BLaER1 treated with 17β-estradiol and CSF1 and Interleukin-3, amounts not matched to agents 10 nM and 100 nM (cell line): ENCODE data around the gene TH.

Source experiments
- H3K27ac ChIP-seq, 11 experiments: shearing (Covaris generic); formaldehyde crosslinking; 2 replicates each; pipeline ENCODE4 v1.8.1; 2022
- H3K27me3 ChIP-seq, 11 experiments: shearing (Covaris generic); formaldehyde crosslinking; 2 replicates each; pipeline ENCODE4 v1.8.1; 2022
- H3K36me3 ChIP-seq, 11 experiments: shearing (Covaris generic); formaldehyde crosslinking; 2 replicates each; pipeline ENCODE4 v1.8.1; 2022
- H3K4me1 ChIP-seq, 10 experiments: shearing (Covaris generic); formaldehyde crosslinking; 2 replicates each; pipeline ENCODE4 v1.8.1; 2022
- H3K4me2 ChIP-seq, 11 experiments: shearing (Covaris generic); formaldehyde crosslinking; 2 replicates each; pipeline ENCODE4 v1.8.1; 2022
- H3K4me3 ChIP-seq, 10 experiments: shearing (Covaris generic); formaldehyde crosslinking; 2 replicates each; pipeline ENCODE4 v1.8.1; 2022
- H3K9ac ChIP-seq, 11 experiments: shearing (Covaris generic); formaldehyde crosslinking; 2 replicates each; pipeline ENCODE4 v1.8.1; 2022
- H3K9me3 ChIP-seq, 11 experiments: shearing (Covaris generic); formaldehyde crosslinking; replicated peaks in 1 of 11; 2 replicates each; pipeline ENCODE4 v1.8.1; 2022
- H4K20me1 ChIP-seq, 11 experiments: shearing (Covaris generic); formaldehyde crosslinking; 2 replicates each; pipeline ENCODE4 v1.8.1; 2022
- Cebpa-rat ChIP-seq, 11 experiments: shearing (Covaris generic); IDR thresholded peaks; 2 replicates each; pipeline ENCODE4 v1.8.1; 2022

Gene TH

DNA sequence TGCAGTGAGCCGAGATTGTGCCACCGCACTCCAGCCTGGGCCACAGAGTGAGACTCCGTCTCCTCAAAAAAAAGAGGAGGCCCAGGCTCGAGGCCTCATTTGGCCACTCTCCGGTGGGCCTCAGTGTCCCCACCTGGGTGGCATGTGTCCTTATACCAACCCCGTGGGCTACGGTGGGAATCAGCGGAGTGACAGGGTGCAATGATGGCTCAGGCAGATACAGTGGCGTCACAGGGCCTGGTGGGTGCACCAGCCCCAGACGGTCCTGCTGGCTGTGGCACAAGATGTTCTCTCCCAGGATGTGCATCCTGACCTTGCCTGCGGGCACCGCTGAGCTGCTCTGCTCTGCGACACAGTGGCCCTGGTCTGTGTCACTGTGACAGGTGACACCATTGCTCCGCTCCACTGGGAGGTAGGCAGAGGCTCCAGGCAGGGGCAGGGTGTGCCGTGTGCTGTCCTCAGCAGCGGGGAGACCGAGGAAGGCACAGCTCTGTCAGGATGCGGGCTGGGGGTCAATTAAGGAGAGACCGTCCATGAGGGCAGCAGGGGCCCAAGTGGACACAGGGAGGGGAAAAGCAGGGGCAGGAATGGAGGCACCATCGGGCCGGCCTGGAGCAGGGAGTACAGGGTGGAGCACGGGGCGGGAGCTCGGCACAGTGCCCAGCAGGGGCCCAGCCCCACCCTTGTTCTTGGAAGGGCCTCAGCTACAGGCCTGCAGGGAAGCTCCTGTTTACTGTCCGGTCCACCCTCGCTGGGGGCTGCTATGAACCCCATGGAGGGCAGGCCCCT is 21.7 kb upstream of the TH start:
- H3K4me2 ChIP-seq: no peak overlapping the region
- no peaks in the 10 kb centered on the region for H3K9me3 ChIP-seq
- no peaks in the 10 kb centered on the region for H3K36me3 ChIP-seq
- H4K20me1 ChIP-seq: peaks cover 0 to 2% (median 0%) of the 10 kb centered on the region in 11 experiments; a peak in 1 of 22 replicates
- no peak overlapping the region for H3K9ac ChIP-seq
- peaks cover 35 to 61% (median 47%) of the 10 kb centered on the region in 10 experiments for H3K4me1 ChIP-seq
- TF ChIP-seq Cebpa-rat (IDR thresholded peaks at IDR 0.05): no peak
- no peak overlapping the region for H3K27ac ChIP-seq
- peaks cover 0 to 15% (median 12%) of the 10 kb centered on the region in 11 experiments; a peak in 14 of 22 replicates for H3K27me3 ChIP-seq
- no peak overlapping the region for H3K4me3 ChIP-seq

DNA sequence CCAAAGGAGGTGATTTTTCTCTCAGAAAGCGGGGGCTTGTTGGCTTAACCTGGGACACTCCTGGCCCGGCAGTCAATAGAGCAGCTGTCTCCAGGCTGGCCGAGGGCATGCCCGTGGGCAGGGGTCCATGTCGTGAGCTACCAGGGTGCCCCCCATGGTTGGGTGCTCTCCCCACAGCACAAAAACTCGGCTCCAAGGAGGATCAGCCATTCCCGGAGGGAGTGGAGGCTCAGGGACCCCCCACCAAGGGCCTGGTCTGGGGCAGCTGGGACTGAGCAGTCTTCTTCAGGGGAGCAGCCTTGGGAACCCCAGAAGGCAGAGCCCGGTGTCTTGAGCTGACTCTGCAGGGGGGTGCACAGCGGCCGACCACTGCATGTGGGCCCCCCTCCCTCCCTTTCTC is 20.8 kb upstream of the TH start:
- Histone ChIP-seq H3K4me2 (peak overlapping the region in 9 of 11 experiments; percentile 55 to 73 (median 68); a peak in 10 of 22 replicates), H3K4me1 (peaks cover 28 to 53% (median 39%) of the 10 kb centered on the region in 10 experiments), H4K20me1 (no peaks in the 10 kb centered on the region; a peak in 1 of 22 replicates), H3K36me3 (no peaks in the 10 kb centered on the region), H3K9ac (peak overlapping the region in 1 of 11 experiments; percentile 2; a peak in 1 of 22 replicates), H3K4me3 (no peak overlapping the region), H3K9me3 (no peaks in the 10 kb centered on the region), H3K27ac (peak overlapping the region in 5 of 11 experiments; percentile 76 to 83 (median 80); a peak in 5 of 22 replicates), H3K27me3 (peaks cover 0 to 15% (median 12%) of the 10 kb centered on the region in 11 experiments; a peak in 14 of 22 replicates)
- no peak for TF ChIP-seq Cebpa-rat (IDR thresholded peaks at IDR 0.05)

DNA sequence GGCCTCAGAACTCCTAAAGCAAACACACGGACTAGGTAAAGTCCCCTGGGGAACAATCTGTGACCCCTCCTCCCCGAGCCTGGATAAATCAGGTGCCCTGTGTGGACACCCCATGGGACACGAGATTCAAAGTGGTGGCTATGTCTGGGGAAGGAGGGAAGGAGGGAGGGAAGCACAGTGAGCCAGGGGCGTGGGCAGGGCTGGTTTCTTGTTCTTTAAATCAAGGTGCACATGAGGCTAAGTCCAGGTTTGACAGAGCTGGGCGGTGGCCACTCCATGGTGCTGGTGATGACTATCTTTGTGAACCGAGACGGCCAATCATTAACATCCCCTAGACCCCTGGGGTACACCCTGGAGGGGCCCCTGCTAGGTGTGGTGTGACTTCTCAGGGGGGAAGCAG is 20.3 kb upstream of the TH start:
- Histone ChIP-seq H4K20me1 (no peaks in the 10 kb centered on the region), H3K4me2 (peak overlapping the region; percentile 55 to 73 (median 66)), H3K4me1 (peaks cover 28 to 51% (median 42%) of the 10 kb centered on the region in 10 experiments), H3K9ac (peak overlapping the region in 6 of 11 experiments; percentile 49 to 73 (median 64); a peak in 4 of 22 replicates), H3K9me3 (no peaks in the 10 kb centered on the region), H3K4me3 (no peak overlapping the region), H3K27ac (peak overlapping the region in 10 of 11 experiments; percentile 59 to 83 (median 77); a peak in 19 of 22 replicates), H3K27me3 (peaks cover 0 to 14% (median 10%) of the 10 kb centered on the region in 11 experiments; a peak in 14 of 22 replicates), H3K36me3 (no peaks in the 10 kb centered on the region)
- TF ChIP-seq Cebpa-rat (IDR thresholded peaks at IDR 0.05): no peak

GRCh38 chr11:2190657-2191471 is 19.2 kb upstream of the TH start:
- peaks cover 0 to 6% (median under 1%) of the 10 kb centered on the region in 11 experiments; a peak in 5 of 22 replicates for H3K27me3 ChIP-seq

GRCh38 chr11:2189938-2190656 is 18.5 kb upstream of the TH start:
- Histone ChIP-seq H3K9me3 (no peaks in the 10 kb centered on the region), H3K9ac (peak overlapping the region in 10 of 11 experiments; percentile 19 to 73 (median 54); a peak in 18 of 22 replicates), H3K36me3 (no peaks in the 10 kb centered on the region), H3K4me2 (peak overlapping the region; percentile 55 to 73 (median 66)), H3K27me3 (no peaks in the 10 kb centered on the region), H3K27ac (peak overlapping the region in 9 of 11 experiments; percentile 59 to 83 (median 78); a peak in 18 of 22 replicates), H3K4me3 (no peak overlapping the region), H4K20me1 (no peaks in the 10 kb centered on the region), H3K4me1 (peaks cover 28 to 63% (median 57%) of the 10 kb centered on the region in 10 experiments)
- no peak for TF ChIP-seq Cebpa-rat (IDR thresholded peaks at IDR 0.05)

More at GRCh38 chr11:2190657-2191471, 19.2 kb upstream of the TH start:
- Histone ChIP-seq H3K36me3 (no peaks in the 10 kb centered on the region), H4K20me1 (no peaks in the 10 kb centered on the region), H3K4me3 (no peak overlapping the region), H3K9ac (peak overlapping the region in 10 of 11 experiments; percentile 19 to 73 (median 56); a peak in 20 of 22 replicates), H3K4me2 (peak overlapping the region; percentile 55 to 73 (median 66)), H3K4me1 (peaks cover 28 to 58% (median 52%) of the 10 kb centered on the region in 10 experiments), H3K9me3 (no peaks in the 10 kb centered on the region), H3K27ac (peak overlapping the region in 10 of 11 experiments; percentile 59 to 83 (median 77); a peak in 20 of 22 replicates)
- no peak for TF ChIP-seq Cebpa-rat (IDR thresholded peaks at IDR 0.05)

GRCh38 chr11:2188745-2189144 is 17.1 kb upstream of the TH start:
- TF ChIP-seq Cebpa-rat (IDR thresholded peaks at IDR 0.05): no peak
- no peaks in the 10 kb centered on the region for H4K20me1 ChIP-seq

GRCh38 chr11:2187280-2187707 is 15.7 kb upstream of the TH start:
- no peaks in the 10 kb centered on the region for H3K9me3 ChIP-seq
- no peak overlapping the region for H3K4me3 ChIP-seq
- no peaks in the 10 kb centered on the region; a peak in 1 of 22 replicates for H4K20me1 ChIP-seq
- H3K9ac ChIP-seq: peak overlapping the region in 1 of 11 experiments; percentile 26; a peak in 1 of 22 replicates
- no peaks in the 10 kb centered on the region for H3K36me3 ChIP-seq
- peaks cover 26 to 66% (median 58%) of the 10 kb centered on the region in 10 experiments for H3K4me1 ChIP-seq
- peak overlapping the region; percentile 12 to 81 (median 55); a peak in 14 of 22 replicates for H3K4me2 ChIP-seq
- no peak for TF ChIP-seq Cebpa-rat (IDR thresholded peaks at IDR 0.05)
- no peak overlapping the region for H3K27ac ChIP-seq
- H3K27me3 ChIP-seq: no peaks in the 10 kb centered on the region

More at GRCh38 chr11:2188745-2189144, 17.1 kb upstream of the TH start:
- H3K9me3 ChIP-seq: no peaks in the 10 kb centered on the region
- H3K4me1 ChIP-seq: peaks cover 28 to 63% (median 56%) of the 10 kb centered on the region in 10 experiments
- no peak overlapping the region for H3K9ac ChIP-seq
- no peaks in the 10 kb centered on the region for H3K36me3 ChIP-seq
- H3K4me3 ChIP-seq: no peak overlapping the region
- H3K27ac ChIP-seq: no peak overlapping the region
- H3K27me3 ChIP-seq: no peaks in the 10 kb centered on the region
- H3K4me2 ChIP-seq: no peak overlapping the region

- Histone ChIP-seq H3K27me3 (no peaks in the 10 kb centered on the region), H3K4me3 (no peak overlapping the region; a peak in 1 of 20 replicates), H4K20me1 (no peaks in the 10 kb centered on the region; a peak in 1 of 22 replicates), H3K4me2 (peak overlapping the region; percentile 12 to 81 (median 55); a peak in 19 of 22 replicates), H3K36me3 (no peaks in the 10 kb centered on the region), H3K9ac (peak overlapping the region in 2 of 11 experiments; percentile 14 to 26; a peak in 1 of 22 replicates), H3K4me1 (peaks cover 21 to 61% (median 53%) of the 10 kb centered on the region in 10 experiments), H3K27ac (no peak overlapping the region; a peak in 1 of 22 replicates), H3K9me3 (no peaks in the 10 kb centered on the region)
- TF ChIP-seq Cebpa-rat (IDR thresholded peaks at IDR 0.05): no peak
Measured at GRCh38 chr11:2186669-2187279, 15.2 kb upstream of the TH start.
